ENCODE data around the gene SELENOS.
"Not testable (repeated sequence)": the region's sequence is repeated elsewhere in the genome, so short reads cannot be mapped to it uniquely, and the experiment has no call there.

SELENOS gene

DNA sequence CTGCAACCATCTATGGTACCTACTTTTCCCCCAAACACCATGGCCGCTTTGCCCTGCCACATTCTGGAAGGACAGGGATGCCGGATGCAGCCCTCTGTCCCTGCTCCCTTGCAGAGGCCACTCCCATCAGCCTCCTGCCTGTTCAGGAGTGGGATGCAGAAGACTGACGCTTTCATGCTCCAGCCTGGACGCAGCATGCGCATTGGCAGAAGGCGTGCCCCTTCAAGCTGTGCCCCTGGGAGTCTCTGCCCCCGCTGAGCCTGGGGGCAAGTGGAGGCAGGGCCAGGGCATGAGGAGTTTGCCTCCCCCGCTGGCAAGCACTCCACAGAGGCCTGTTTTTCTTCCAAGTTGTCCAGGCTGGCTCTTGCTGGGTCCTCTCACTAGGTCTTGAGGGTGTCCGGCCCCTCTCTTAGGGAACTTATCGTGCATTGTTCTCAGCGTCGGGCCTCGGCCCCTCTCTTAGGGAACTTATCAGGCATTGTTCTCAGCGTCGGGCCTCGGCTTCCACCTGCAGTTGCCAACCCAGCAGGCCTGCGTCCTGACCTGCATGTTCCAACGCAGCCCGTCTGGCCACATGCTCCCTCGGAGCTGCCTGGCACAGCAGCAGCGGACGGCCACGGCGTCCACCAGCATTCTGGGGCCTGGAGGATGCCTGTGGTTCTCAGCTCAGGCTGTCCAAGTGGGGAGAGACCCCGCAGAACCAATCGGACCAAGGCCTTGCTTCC is 32.3 kb upstream of the SELENOS start:
- no peak for DNase-seq (ENCODE audit: low read depth in 2 of 2)

DNA sequence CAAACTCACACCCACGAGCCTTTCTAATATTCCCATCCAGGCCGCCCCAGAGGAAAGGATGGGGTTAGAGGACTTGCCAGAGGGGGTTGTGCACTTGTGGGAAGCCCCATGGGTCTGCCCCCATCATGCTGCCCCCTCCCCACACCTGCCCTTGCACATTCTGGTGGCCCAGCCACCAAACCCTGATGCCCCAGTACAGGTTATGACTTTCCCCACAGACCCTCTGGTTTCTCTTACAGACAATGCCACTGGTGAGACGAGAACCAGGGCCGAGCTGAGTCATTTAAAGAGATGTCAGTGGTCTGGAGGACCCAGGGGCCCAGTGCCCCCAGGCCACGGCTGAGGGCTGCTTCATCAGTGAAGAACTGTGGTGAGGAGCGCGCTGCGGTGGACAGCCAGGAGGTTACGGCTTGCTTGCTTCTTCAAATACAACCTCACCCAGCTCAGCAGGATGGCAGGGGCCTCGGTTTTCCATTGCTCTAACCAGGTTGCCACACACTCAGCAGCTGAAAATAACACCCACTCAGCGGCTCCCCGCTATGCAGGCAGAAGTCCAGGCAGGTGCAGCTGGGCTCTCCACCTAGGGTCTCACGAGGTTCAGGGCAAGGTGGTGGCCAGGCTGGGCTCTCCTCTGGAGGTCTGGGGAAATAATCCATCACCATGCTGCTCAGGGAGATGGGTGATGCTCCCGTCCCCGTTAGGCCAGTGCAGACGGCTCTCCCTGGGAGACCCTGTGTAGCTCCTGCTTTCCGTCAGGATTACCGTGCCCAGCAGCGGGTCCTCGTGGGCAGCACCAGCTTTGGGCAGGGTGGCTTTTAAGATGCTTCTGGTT is 31.5 kb upstream of the SELENOS start:
- DNase-seq (ENCODE audit: low read depth in 2 of 2) = no peak

DNA sequence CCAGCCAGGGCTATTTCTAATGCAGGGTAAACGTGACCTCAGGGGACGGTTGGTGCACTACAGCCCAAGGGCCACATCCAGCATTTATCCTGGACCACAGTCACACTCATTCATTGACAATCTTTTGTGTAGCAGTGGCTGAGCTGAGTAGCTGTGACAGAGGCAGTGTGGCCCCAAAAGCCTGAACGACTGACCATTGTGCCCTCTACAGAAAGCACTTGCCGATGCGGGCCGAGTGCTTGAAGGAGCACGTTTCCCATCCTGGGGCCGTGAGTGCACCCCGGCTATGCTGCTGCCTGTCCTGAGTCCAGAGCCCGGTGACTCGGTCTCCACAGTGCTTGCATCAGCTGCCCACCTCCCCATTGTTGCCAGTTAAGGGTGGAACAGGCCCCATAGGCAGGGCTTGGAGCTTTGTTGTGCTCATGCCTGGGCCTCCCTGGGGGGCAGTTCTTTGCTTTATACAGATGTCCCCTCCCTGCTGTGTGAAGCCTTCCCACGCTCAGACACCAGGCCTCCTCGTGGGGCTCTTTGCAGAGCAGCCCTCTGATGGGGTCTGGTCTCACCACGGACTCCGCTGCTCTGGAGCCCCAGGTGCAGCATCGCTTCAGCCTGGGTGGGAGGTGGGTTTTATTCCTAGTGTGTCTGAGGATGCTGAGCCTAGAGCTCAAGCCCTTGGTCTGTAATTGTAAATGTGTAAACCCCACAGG is 30.8 kb upstream of the SELENOS start:
- no peak for DNase-seq (ENCODE audit: low read depth in 2 of 2)

DNA sequence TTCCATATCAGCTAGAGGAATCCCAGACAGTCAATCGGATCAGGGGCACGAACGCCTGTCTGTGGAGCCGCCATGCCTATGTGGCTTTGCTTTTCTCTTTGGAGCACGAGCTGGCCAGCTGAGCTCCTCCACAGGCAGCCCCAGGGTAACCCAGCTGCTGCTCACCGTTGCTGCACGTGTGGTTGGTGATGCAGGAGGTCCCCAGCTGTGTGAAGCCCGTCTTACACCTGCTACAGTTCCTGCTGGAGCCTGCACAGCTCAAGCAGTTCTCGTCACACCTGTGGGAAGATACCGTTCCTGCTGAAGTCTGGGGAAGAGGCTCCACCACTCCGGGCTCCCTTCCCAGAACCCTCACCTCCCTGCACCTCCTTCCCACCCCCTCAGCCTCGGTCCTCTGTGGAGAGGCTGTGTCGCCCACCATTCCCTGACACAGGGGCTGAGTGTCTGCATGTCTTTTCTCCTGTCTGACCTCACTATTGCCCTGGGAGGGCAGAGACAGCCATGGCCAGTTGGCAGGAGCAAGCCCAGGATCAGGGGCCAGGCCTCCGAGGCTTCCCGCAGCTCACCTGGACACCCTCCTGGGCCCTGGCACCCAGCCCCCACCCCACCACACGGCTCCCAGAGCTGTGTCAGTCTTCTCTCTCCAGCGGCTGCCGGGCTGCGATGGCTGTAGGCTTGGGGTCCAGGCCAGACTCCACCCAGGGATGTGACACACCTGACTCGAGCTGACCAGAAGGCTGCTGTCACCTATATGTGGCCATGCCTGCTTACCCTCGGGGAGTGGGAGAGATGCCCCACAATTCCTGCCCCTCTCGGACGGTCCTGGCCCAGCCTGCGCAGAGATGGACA is 30.0 kb upstream of the SELENOS start:
- DNase-seq (ENCODE audit: low read depth in 2 of 2) = no peak

DNA sequence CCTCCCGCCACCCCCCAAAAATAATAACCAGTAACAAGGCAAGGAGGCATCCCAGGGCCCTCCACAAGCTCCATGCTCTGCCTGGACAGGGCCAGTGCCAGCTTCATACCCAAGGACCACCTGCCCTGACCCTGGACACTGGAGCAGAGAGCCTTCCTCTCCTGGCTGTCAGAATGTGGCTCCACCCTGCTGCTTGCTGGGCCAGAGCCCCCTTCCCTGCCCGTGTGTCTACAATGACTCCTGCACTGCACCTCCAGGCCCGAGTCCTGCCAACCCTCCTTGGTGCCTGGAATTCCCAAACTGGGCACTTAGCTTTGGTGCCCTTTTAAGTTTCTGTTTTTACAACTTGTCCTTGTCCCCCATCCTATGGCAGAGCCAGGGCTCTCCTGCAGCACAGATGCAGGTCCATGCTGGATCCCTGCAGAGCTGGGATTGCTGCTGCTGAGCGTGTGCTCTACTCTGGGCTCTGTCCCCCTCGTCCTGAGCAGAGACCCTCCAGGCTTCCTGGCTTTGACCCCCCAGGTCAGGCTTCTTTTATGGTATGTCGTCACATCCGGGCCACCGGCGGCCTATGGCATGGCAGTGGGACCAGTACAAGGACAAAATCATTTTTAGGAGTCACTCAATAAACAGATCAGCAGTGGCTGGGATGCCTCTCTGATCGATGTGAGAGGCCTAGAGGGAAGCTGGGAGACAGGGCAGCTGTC is 29.2 kb upstream of the SELENOS start:
- DNase-seq (ENCODE audit: low read depth in 2 of 2) = no peak

DNA sequence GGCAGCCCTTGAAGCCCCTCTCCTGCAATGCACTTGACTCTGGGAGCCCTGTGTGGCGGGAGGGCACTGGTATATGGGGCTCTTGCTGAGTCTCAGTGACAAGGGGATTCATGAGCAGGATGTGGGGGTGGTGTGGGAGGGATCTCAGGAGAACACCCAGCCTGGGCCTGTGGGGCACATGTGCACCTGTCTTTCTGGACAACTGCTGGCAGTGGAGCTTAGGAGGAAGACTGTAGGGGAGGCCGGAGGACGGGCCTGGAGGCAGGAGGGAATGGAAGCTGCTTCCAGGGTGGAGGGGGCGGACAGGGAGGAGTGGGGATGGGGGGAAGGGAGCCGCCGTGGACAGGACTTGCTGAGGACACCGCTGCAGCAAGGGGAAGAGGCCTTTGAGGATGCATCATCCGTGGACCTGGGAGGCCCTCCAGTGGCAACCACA is 28.6 kb upstream of the SELENOS start:
- DNase-seq (ENCODE audit: low read depth in 2 of 2) = no peak

DNA sequence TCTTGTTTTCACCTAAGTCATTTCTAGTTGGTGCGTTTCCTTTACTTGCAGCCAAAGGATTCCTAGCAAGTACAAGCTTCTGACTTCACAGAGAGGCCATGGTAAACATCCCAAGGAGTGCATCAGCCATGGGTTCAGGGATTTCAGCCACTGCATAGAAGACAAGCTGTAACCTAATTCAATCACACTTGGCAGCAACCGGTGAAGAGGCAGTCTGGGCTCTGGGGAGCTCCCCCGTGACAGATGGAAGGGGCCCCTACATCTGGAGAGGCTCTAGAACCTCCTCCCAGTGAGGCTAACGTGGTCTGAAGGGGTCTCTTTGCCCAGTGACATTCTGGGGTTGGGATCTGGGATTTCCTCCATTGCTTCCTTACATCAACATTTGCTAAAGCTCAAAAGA is 26.1 kb upstream of the SELENOS start:
- DNase-seq (ENCODE audit: low read depth in 2 of 2) = no peak

DNA sequence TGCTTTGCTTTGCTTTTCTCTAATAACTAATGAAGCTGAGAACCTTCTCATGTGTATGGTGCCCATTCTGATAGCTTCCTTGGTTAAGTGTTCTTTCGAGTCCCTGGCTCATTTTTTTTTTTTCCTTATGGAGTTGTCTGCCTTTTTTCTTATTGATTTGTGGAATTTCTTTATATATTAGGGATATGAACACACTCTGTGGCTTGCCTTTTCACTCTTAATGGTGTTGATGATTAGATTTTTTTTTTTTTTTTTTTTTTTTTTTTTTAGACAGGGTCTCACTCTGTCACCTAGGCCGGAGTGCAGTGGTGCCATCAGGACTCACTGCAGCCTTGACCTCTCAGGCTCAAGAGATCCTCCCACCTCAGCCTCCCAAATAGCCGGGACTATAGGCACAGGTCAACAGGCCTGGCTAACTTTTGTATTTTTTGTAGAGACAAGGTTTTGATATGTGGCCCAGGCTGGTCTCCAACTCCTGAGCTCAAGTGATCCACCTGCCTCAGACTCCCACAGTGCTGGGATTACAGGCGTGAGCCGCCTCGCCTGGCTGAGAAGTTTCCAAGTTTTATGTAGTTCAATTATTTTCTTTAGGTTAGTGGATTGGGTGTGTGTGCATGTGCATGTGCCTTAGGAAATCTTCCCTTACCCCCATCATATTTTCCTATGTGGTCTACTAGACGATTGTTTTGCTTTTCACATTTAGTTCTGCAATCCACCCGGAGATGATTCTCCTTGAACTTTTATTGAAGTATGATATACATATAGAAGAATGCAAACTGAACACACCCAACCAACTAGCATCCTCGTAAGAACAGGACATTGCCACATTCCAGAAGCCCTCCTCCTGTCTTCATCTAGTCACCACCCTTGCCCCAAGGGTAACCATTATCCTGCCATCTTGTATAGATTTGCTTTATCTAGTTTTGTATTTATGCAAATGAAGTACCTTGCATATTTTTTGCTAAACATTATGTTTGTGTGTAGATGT is 19.4 kb upstream of the SELENOS start:
- no peak for DNase-seq (ENCODE audit: low read depth in 2 of 2)

DNA sequence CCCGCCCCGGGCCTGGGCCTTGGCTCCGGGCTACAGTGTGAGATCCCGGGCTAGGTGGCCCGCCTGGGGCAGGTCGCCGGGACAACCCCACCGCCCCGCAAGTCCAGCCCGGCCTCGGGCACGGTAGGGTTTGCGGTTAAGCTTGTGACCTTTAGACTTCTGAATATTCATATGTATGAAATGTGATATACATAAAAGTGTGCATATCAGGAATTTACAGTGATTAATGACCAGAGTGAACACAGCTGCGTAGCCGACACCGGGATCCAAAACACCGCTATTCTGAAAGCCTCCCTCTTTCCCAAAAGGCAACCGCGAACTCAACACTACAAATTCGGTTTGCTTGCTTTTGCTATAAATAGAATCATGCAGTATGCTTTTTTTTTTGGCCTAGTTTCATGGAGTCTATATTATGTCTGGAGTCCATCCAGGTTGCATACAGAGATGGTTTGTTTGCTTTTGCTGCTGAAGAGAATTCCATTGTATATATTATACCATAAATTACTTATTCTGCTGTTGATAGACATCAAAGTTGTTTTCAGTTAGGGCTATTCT is 18.4 kb upstream of the SELENOS start:
- DNase-seq (ENCODE audit: low read depth in 2 of 2) = peak; percentile 51 to 62

DNA sequence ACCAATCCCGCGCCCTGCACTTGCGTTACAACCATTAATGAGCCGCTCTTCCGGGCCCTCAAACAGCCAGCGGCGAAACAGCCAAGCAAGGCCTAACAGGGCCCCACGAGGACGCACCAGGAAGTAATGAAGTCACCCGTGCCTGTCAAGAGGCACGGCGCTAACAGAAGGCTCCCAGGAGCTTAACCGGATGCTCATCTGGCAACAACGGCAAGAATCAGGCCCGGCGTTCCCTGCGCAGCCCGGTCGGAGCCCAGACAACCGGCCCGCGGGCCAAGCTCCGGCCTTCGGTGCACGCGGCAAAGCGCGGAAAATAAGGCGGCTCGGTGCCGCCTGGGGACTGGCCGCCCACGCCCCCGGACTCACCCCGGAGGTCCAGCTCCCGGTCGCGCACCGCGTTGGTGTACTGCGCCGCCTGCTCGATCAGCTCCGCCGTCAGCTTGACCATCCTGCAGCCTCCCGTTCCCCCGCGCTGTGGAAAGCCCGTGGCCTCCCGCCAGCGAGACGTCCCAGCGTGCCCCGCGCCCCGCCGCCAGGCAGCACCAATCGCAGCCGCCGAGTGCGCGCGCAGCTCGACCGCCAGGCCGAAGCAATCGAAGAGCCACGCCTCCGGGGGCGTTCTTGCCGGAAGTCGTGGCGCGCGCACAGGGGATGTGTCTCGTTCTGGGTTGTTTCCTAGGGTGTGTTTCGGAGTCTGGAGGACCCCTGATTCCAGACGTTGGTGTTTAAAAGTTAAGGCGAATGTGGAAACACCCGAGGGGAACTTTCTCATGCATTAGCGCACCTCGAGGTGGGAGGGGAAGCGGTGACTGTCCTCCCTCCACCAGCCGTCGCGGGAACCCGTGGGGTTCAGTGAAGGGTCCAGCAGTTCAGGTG is 17.7 kb upstream of the SELENOS start, which contains the start of gene SNRPA1:
TSS of gene SNRPA1 (minus strand) at position 518 of the 876 bp plus-strand sequence. CDS start at position 448, 70 bp downstream.
- DNase-seq (ENCODE audit: low read depth in 2 of 2) = peak; percentile 85

DNA sequence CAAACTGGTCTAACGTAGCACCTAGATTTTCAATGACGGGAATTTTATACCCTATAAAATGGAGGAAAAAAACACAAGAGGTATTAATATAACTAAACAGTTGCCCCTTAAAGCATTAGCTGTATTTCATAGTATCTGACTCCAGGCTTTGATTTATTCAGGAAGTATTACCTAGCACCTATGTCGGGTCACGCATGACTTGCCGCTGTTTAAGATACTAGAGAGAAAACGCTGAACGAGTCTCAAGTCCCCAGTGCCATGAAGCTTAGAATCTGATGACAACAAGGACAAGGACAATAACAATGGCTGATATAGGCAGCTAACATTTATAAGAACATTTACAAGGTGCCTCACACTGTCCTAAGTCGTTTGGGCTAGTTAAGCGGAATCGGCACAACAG is 15.8 kb upstream of the SELENOS start:
- DNase-seq (ENCODE audit: low read depth in 2 of 2) = no peak

DNA sequence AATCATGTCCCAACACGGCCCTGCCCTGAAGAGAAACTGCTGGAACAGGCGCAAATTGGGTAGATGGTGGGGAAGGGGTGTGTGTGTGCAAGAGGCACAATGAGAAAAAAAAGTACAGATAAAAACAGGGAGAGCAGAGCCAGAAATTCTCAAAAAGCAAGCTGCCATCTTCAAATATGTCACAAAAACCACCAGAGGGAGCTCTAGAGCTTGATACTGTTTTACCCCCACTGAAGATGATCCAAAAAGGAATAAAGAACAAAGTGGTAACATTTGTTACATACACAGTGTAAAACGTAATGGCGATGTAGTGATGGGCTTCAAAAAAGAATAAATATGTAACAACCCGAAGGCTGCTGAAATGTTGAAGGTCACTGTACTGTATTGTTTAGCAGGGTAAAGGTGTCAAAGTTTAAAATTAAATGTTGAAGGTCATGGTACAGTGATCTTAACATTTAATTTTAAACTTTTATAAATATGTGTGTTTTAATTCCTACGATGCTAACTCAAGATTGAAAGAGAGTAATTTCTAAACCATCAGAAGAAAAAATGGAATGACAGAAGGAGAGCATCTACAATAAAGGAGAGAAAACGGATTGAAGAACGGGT is 11.7 kb upstream of the SELENOS start:
- no peak for DNase-seq (ENCODE audit: low read depth in 2 of 2)

DNA sequence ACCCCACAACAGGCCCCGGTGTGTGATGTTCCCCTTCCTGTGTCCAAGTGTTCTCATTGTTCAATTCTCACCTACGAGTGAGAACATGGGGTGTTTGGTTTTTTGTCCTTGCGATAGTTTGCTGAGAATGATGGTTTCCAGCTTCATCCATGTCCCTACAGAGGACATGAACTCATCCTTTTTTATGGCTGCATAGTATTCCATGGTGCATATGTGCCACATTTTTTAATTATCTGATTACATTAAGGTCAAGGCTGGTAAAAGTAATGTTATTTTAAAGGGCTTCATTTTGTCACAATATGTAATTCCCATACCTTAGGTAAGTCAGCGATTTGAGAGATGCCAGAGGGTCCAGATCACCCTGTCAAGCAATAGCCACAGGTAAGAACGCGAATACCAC is 10.1 kb upstream of the SELENOS start:
- DNase-seq (ENCODE audit: low read depth in 2 of 2) = not testable (repeated sequence)

DNA sequence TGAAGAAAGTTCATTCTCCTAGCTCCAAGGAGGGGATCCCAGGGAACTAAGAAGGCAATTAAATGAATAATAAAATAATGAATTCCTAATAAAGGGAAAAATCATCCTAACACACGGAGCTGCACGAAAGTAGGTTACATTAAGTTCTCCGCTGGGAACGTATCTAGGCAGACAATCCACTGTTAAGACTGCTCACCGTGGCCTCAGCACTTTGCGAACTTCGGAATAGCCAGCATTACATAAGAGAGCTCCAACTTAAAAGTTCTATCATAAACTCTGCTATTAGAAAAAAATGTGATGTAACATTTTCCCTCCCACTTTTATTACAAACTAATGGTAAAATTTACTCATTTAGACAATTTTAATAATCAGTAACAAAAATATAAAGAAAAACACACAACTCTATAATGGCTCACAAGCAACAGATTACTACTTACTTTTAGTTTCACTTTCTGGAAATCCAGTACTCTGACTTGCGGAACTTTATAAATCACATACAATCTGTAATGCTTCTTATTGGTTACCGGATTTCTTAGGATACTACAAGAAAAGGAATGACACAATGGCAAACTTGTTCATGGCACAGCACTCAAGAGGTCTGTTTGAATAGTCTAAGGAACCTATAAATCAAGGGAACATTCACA is 9.3 kb upstream of the SELENOS start:
- no peak for DNase-seq (ENCODE audit: low read depth in 2 of 2)

DNA sequence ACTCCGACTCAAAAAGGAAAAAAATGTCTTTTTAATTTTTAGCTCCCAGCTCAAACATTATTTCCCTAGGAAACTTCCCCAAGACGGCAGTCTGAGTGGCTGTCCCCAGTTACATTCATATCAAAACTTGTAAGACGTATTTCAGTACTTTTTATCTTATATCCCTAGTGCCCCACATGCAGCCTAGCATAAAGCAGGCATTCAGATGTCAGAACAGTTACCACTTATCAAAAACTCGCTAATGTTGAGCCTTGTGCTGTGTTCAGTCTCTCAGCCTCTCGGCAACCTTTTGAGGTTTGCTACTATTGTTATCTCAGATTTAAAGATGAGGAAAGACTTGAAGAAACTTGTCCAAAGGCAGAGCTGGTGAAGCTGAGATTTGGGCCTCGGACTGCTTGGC is 6.6 kb upstream of the SELENOS start:
- no peak for DNase-seq (ENCODE audit: low read depth in 2 of 2)

DNA sequence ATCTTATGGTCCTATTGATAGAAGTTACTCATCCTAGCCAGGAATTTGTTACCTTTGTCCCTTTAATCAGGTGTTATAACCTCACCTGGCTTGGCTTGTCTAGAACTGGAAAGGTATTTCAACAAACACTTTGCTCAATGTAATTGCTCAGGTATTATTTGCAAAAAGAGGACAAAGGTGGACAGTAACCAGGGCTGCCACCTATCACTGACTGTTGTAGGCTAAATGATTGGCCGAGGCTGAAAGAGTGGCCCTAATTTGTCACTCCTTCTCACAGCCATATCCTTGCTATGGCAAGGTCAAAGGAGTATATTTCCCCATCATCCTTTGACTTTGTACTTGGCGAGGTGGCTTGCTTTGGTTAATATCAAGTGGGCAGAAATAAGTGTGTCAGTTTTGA is 2.7 kb upstream of the SELENOS start:
- DNase-seq (ENCODE audit: low read depth in 2 of 2) = no peak

DNA sequence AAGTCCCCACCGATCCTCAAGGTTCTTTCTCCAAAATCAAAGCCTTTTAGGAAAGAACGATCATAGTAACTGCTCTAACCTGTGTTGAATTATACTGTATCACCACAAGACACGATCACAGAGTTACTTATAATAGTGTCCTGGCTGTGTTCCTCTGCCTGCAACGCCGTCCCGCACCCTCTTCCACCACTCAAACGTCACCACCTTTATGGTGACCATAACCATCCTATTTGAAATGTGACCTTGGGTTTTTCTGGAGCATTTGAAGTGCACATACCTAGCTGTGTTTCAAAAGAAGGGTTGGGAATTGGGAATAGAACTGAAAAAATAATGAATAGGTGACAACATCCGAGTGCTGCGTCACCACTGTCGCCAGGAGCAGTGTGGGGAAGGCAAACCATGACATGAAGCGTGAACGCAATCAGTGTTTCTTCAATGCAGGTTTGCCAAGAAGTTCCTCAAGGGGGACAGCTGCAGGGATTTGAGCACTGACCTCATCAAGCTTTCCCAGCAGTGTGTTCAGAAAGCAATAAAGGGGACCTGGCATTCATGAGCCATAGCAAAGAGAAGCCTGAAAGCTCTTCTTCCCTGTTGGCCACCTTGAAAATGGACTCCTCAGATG is 769 bp upstream of the SELENOS start:
- DNase-seq (ENCODE audit: low read depth in 2 of 2) = no peak

All from fibroblast of skin of left biceps (primary cell).